GM12892 (cell line): Measurements from ENCODE around the gene BRPF1.

Experiments
- POLR2A ChIP-seq: IDR thresholded peaks from 2 replicates; pipeline ENCODE4 v1.6.1; 2011; ENCODE audit warnings: low read depth, low read length, control low read depth
- POLR2AphosphoS5 ChIP-seq: IDR thresholded peaks from 2 replicates; pipeline ENCODE4 v1.6.1; 2011; ENCODE audit warnings: low read depth, low read length, control low read depth
- TAF1 ChIP-seq: IDR thresholded peaks from 2 replicates; pipeline ENCODE4 v1.6.1; 2011; ENCODE audit warnings: low read depth, mild to moderate bottlenecking, control low read depth, low read length, borderline replicate concordance

- TF ChIP-seq POLR2AphosphoS5 (no peak), POLR2A (no peak), TAF1 (no peak)
Observed at GRCh38 chr3:9787714-9788113, 56.2 kb downstream of the BRPF1 start.
